Esophagus squamous epithelium (tissue), 5 donors: ENCODE results near the gene TCERG1L. TPM values are rescaled to one million over a fixed set of nuclear protein-coding genes. Genes with fewer than 3 reads are reported as not detected.
"Not testable (repeated sequence)": the region's sequence is repeated elsewhere in the genome, so short reads cannot be mapped to it uniquely, and the experiment has no call there.

ENCODE experiments used
- DNase-seq: peaks from one replicate; lab custom pipeline; 2025; lab: John Stamatoyannopoulos, UW
- H3K27ac ChIP-seq, 4 donors: fragments of 200-600 bp; sonication (generic); one replicate each; pipeline ENCODE4 v1.5.1; 2016 to 2019; ENCODE audit warnings: mild to moderate bottlenecking in 1 of 4
- H3K27me3 ChIP-seq, 4 donors: fragments of 200-600 bp; sonication (generic); 1 replicate in 3 of 4; 2 replicates in 1 of 4; pipeline versions ENCODE4 v1.5.1 to v1.6.0; 2017 to 2021; ENCODE audit warnings: antibody characterized with exemption in 1 of 4
- H3K36me3 ChIP-seq, 3 donors: fragments of 200-600 bp; sonication (generic); one replicate each; pipeline ENCODE4 v1.5.1; 2016 to 2019
- H3K4me1 ChIP-seq, 3 donors: fragments of 200-600 bp; sonication (generic); one replicate each; pipeline ENCODE4 v1.5.1; 2017 to 2019
- H3K4me3 ChIP-seq, 4 donors: fragments of 200-600 bp; sonication (generic); 1 replicate in 3 of 4; 2 replicates in 1 of 4; pipeline ENCODE4 v1.5.1; 2016 to 2019; ENCODE audit warnings: mild to moderate bottlenecking in 2 of 4, moderate library complexity in 1 of 4
- H3K9me3 ChIP-seq, 3 donors: fragments of 200-600 bp; sonication (generic); one replicate each; pipeline ENCODE4 v1.5.1; 2016 to 2019
- POLR2A ChIP-seq, 4 donors: fragments of 450-650 bp; IDR thresholded peaks; one replicate each; pipeline ENCODE4 v1.6.1; 2017; ENCODE audit warnings: antibody characterized with exemption in 4 of 4, mild to moderate bottlenecking in 4 of 4, moderate library complexity in 3 of 4
- WGBS, 2 donors: methylation state at CpG; one replicate each; pipeline ENCODE4 v1.1.5; 2018; 5-methylcytosine and 5-hydroxymethylcytosine counted together
- intact Hi-C: fragments of 100-400 bp; cut with DNase I; formaldehyde crosslinking; loops from one replicate; pipeline ENCODE4 v1.15.0; 2022
- total RNA-seq, 4 donors: library from RNA; depleted of rRNA; stranded (reverse); fragments of >200 nt; gene quantifications; one replicate each; pipeline ENCODE4 v1.1.0, GENCODE V29; 2016
- TF ChIP-seq, protein P1 (sequence below), 6 experiments: fragments of 450-650 bp in 4 of 6; fragments of 200-600 bp in 2 of 6; sonication (generic) in 2 of 6; IDR thresholded peaks; one replicate each; pipeline ENCODE4 v1.5.1; 2016 to 2019; ENCODE audit warnings: antibody characterized with exemption in 6 of 6, mild to moderate bottlenecking in 4 of 6, moderate library complexity in 4 of 6
- donor health status: DM: yes; HTN: yes; CAD: no.

Gene TCERG1L
- total RNA-seq, 4 donors from 2014 or later = 0.12 to 2.9 (median 0.48) TPM

DNA sequence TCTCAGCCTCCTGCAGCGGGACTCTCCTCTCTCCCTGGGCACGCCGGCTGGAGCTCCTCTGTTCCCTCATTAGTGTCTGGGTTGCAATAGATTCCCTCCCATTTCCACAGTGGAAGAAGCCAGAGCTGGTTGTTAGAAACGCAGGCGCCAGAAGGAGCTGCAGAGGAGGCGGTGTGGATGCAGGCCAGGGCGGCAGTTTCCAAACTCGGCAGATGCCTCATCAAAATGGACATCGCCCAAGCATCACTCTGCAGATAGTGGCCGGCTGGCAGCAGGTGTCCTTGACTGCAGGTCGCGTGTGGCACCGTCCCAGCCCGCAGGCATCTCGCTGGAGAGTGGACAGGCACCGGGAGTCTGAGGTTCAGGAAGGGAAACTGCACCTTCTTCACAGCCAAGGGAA lies 201.8 kb downstream of the TCERG1L start:
- Histone ChIP-seq H3K9me3 (peaks cover 0 to 12% (median 8%) of the 10 kb centered on the region in 3 donors), H3K27me3 (peaks cover 0 to 5% (median 0%) of the 10 kb centered on the region in 4 donors), H3K4me3 (no peak overlapping the region), H3K4me1 (no peaks in the 10 kb centered on the region), H3K27ac (no peak overlapping the region), H3K36me3 (no peaks in the 10 kb centered on the region)
- WGBS, 2 donors = 65 to 89% methylated on average over 4 to 5 of the region's 16 CpGs
- intact Hi-C loops = no loop called here
- DNase-seq = no peak
- TF ChIP-seq, protein P1, sequence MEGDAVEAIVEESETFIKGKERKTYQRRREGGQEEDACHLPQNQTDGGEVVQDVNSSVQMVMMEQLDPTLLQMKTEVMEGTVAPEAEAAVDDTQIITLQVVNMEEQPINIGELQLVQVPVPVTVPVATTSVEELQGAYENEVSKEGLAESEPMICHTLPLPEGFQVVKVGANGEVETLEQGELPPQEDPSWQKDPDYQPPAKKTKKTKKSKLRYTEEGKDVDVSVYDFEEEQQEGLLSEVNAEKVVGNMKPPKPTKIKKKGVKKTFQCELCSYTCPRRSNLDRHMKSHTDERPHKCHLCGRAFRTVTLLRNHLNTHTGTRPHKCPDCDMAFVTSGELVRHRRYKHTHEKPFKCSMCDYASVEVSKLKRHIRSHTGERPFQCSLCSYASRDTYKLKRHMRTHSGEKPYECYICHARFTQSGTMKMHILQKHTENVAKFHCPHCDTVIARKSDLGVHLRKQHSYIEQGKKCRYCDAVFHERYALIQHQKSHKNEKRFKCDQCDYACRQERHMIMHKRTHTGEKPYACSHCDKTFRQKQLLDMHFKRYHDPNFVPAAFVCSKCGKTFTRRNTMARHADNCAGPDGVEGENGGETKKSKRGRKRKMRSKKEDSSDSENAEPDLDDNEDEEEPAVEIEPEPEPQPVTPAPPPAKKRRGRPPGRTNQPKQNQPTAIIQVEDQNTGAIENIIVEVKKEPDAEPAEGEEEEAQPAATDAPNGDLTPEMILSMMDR (IDR thresholded peaks at IDR 0.05) = no peak
- no peak for TF ChIP-seq POLR2A (IDR thresholded peaks at IDR 0.05)

- WGBS, 2 donors = 85% methylated on average over 10 to 19 of the region's 19 CpGs
- intact Hi-C loops = no loop called here
Observed at GRCh38 chr10:131109291-131109690, 202.2 kb downstream of the TCERG1L start.

DNA sequence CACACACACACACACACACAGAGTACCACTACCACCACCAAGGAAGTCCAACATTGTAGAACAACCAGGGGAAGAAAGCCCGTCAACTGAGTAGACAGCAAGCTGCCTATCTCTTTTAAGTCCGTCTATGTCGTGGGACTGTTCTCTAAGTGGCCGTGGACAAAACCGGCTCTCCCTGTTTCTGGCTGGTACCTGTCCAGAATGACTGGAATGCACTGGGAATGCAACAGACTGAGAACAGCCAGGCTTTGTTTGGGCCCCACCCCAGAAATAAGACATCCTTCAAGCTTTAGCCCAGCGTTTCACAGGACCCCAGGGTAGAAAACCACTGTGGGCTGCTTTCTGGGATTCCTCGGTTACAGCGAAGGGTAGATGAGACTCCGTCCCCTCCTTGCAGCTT lies 203.6 kb downstream of the TCERG1L start:
- Histone ChIP-seq H3K27ac (no peak overlapping the region), H3K27me3 (peaks cover 0 to 5% (median 0%) of the 10 kb centered on the region in 4 donors), H3K4me3 (no peak overlapping the region), H3K36me3 (no peaks in the 10 kb centered on the region), H3K9me3 (peaks cover 0 to 12% (median 8%) of the 10 kb centered on the region in 3 donors), H3K4me1 (no peaks in the 10 kb centered on the region)
- no peak for DNase-seq
- no peak for TF ChIP-seq POLR2A (IDR thresholded peaks at IDR 0.05)
- TF ChIP-seq, protein P1 (IDR thresholded peaks at IDR 0.05) = no peak
- intact Hi-C loops = no loop called here
- WGBS, 2 donors = 77 to 85% methylated on average over 4 to 9 of the region's 9 CpGs

More at GRCh38 chr10:131109291-131109690, 202.2 kb downstream of the TCERG1L start:
- Histone ChIP-seq H3K9me3 (peaks cover 0 to 12% (median 8%) of the 10 kb centered on the region in 3 donors), H3K4me1 (no peaks in the 10 kb centered on the region), H3K36me3 (no peaks in the 10 kb centered on the region), H3K4me3 (no peak overlapping the region), H3K27ac (no peak overlapping the region), H3K27me3 (peaks cover 0 to 5% (median 0%) of the 10 kb centered on the region in 4 donors)
- no peak for DNase-seq
- TF ChIP-seq POLR2A (IDR thresholded peaks at IDR 0.05) = no peak
- TF ChIP-seq, protein P1 (IDR thresholded peaks at IDR 0.05) = no peak

- intact Hi-C loops = no loop called here
- TF ChIP-seq, protein P1 (IDR thresholded peaks at IDR 0.05) = no peak
- TF ChIP-seq POLR2A (IDR thresholded peaks at IDR 0.05) = no peak
- peaks cover 0 to 5% (median 0%) of the 10 kb centered on the region in 4 donors for H3K27me3 ChIP-seq
- no peak overlapping the region for H3K27ac ChIP-seq
- no peak overlapping the region for H3K4me3 ChIP-seq
- no peaks in the 10 kb centered on the region for H3K9me3 ChIP-seq
- H3K4me1 ChIP-seq = peaks cover 0 to 11% (median 0%) of the 10 kb centered on the region in 3 donors
- 71 to 77% methylated on average over 12 to 13 of the region's 13 CpGs for WGBS, 2 donors
- DNase-seq = no peak
- H3K36me3 ChIP-seq = no peaks in the 10 kb centered on the region
Observed at GRCh38 chr10:131102676-131103075, 208.8 kb downstream of the TCERG1L start.

- no peak overlapping the region for H3K27ac ChIP-seq
- H3K27me3 ChIP-seq = peaks cover 0 to 5% (median 0%) of the 10 kb centered on the region in 4 donors
- no peaks in the 10 kb centered on the region for H3K36me3 ChIP-seq
- H3K9me3 ChIP-seq = no peaks in the 10 kb centered on the region
- 74 to 91% methylated on average over 11 of the region's 11 CpGs for WGBS, 2 donors
- TF ChIP-seq, protein P1 (IDR thresholded peaks at IDR 0.05) = no peak
- TF ChIP-seq POLR2A (IDR thresholded peaks at IDR 0.05) = no peak
- no peak overlapping the region for H3K4me3 ChIP-seq
- intact Hi-C loops = no loop called here
- no peak for DNase-seq
- H3K4me1 ChIP-seq = peaks cover 0 to 11% (median 0%) of the 10 kb centered on the region in 3 donors
Observed at GRCh38 chr10:131102147-131102546, 209.4 kb downstream of the TCERG1L start.

DNA sequence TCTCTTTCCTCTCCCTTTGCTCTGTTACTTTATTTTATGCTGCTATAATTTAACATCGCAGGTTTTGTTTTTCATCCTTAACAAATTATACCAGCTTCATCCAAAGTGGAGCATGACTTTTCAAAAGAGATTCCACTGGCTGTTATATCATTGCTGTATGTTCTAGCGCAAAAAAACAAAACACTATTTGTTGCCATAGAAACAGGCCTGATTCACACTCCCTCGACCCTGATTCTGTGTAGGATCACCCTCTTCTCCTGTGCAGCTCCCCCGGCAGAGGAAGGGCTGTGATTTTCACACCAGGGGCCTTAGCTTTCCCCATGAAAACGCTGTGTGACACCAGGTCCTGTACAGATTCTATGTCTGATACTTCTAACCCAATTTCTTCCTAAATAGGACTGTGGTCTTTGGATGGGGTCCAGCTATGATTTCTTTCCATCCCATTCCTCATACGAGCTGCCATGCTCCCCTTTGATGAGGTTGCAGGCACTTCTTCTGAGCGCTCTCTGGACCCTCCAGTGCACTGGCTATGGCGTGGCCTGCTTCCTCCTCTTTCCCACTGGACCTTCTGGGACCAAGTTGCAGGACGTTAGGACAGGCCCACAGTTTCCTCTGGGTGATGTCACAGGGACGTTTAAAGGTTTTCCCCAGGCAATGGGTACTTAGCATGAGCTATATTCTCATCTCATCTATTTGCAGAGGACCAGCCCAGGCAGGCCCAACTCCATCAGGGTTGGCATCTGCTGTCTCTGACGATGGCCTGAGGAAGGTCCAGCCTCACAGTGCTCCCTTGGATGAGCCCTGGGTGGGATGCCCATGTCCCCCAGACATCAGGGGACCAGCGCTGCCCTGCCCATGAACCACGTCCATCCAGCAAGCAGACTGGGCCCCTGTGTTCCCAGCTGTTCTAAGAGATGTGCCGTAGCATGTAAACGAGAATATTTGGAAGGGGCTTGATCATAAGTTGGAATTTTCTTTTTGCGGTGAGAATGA lies 210.8 kb downstream of the TCERG1L start:
- H3K36me3 ChIP-seq, H3K27me3 ChIP-seq, DNase-seq, H3K9me3 ChIP-seq, H3K27ac ChIP-seq, intact Hi-C loops, H3K4me3 ChIP-seq: not testable (repeated sequence)
- WGBS, 2 donors = 66 to 70% methylated on average over 10 to 15 of the region's 16 CpGs
- H3K4me1 ChIP-seq = peaks cover 0 to 11% (median 0%) of the 10 kb centered on the region in 3 donors
